NT2/D1 (cell line): ENCODE results near the gene TCN1.

Experiments used
- SUZ12 ChIP-seq: IDR thresholded peaks from 2 replicates; pipeline ENCODE4 v1.6.1; 2011; ENCODE audit not compliant: insufficient read length, insufficient read depth; ENCODE audit errors: extremely low read depth
- YY1 ChIP-seq: IDR thresholded peaks from 2 replicates; pipeline ENCODE4 v1.6.1; 2011; ENCODE audit not compliant: insufficient read length, insufficient read depth
- ZNF274 ChIP-seq: IDR thresholded peaks from 2 replicates; pipeline ENCODE4 v1.6.1; 2011; ENCODE audit warnings: mild to moderate bottlenecking, low read depth, low read length

DNA sequence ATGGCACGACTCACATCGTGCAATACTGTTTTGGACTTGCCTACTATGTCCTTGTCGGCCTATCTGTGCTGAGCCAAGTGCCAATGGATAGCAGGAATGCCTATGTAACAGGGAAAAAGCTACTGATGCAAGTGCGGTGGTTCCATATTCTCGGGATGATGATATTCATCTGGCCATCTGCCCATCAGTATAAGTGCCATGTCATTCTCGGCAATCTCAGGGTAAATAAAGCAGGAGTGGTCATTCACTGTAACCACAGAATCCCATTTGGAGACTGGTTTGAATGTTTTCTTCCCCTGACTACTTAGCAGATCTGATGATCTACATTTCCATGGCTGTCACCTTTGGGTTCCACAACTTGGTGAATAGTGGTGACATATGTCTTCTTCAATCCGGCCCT is 32.4 kb upstream of the TCN1 start:
- TF ChIP-seq ZNF274 (no peak), SUZ12 (no peak), YY1 (no peak)
